ENCODE results near the gene DMBT1.

DMBT1 gene

GRCh38 chr10:122553341-122553740 lies 7.2 kb upstream of the DMBT1 start:
- no peak overlapping the region for H3K4me3 ChIP-seq (ENCODE audit: low read depth, low read length)
- no peak for TF ChIP-seq CTCF (IDR thresholded peaks at IDR 0.05; ENCODE audit: borderline replicate concordance, insufficient read depth, low read depth, low read length)

DNA sequence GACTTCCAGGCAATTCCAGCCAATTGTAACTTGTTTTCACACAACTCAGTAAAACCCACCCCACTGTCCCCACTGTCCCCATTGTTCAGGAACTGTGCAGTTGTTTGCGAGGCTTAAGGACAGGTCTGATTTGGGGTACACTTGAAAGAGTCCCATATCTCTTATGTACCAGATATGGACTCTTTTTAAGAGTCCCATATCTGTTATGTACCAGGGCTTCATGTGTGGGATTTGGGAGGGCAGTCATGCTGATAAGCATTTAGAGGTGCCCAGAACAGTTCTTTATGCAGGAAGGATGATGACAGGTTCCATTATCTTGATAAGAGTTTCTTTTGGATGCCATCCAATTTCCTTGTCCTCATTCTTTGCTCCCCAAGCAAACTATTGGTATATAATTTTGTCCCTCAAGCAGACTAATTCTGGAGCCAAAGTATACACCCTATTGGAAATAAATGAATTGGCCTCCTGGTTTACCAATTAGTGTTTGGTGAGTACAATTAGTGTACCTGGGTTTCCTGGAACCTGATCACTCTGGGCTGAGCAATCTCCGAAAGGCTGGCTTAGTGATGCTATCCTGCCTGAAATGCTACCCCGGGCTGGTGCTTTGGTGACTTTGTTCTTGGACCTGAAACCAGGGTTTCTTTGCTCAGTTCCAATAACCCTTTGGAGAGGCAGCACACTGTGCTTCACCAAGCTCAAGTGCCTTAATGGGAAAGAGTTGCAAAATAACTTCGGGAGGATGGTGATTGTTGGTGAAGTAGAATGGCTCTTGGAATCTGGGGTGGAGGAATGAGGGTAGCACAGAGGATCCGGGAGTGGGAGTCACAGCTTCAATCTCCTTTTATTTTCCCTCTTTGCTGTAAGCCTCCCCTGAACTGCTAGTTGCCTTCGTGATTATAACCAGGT lies 6.2 kb upstream of the DMBT1 start:
- H3K4me3 ChIP-seq (ENCODE audit: low read depth, low read length), result no peak overlapping the region
- TF ChIP-seq CTCF (IDR thresholded peaks at IDR 0.05; ENCODE audit: borderline replicate concordance, insufficient read depth, low read depth, low read length), result no peak

- H3K4me3 ChIP-seq (ENCODE audit: low read depth, low read length), result no peak overlapping the region
- TF ChIP-seq CTCF (IDR thresholded peaks at IDR 0.05; ENCODE audit: borderline replicate concordance, insufficient read depth, low read depth, low read length), result no peak
Measured at GRCh38 chr10:122555442-122555841, 5.1 kb upstream of the DMBT1 start.

DNA sequence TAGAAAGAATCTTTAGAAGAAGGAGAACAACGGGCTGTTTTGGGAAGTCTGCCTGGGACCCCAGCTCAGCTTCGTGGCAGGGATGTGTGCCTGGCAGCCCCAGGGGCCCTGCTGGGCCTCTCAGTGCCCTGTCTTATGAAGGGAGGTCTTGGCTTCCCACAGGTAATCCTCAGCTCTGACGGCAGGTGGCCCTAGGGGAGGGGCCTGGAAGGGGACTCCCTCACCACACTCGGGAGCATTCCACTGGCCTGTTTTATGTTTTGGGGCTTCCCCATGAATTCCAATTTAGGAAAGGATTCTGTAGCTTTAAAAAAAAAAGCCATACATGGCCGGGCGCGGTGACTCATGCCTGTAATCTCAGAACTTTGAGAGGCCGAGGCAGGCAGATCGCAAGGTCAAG lies 3.0 kb upstream of the DMBT1 start:
- no peak for TF ChIP-seq CTCF (IDR thresholded peaks at IDR 0.05; ENCODE audit: borderline replicate concordance, insufficient read depth, low read depth, low read length)
- no peak overlapping the region for H3K4me3 ChIP-seq (ENCODE audit: low read depth, low read length)

GRCh38 chr10:122558452-122558851 lies 2.1 kb upstream of the DMBT1 start:
- no peak for TF ChIP-seq CTCF (IDR thresholded peaks at IDR 0.05; ENCODE audit: borderline replicate concordance, insufficient read depth, low read depth, low read length)
- no peak overlapping the region for H3K4me3 ChIP-seq (ENCODE audit: low read depth, low read length)

- H3K4me3 ChIP-seq (ENCODE audit: low read depth, low read length), result no peak overlapping the region
- TF ChIP-seq CTCF (IDR thresholded peaks at IDR 0.05; ENCODE audit: borderline replicate concordance, insufficient read depth, low read depth, low read length), result no peak
Measured at GRCh38 chr10:122559228-122559627, 1.3 kb upstream of the DMBT1 start.

GRCh38 chr10:122561212-122561611 lies 658 bp downstream of the DMBT1 start:
- H3K4me3 ChIP-seq (ENCODE audit: low read depth, low read length), result no peak overlapping the region
- TF ChIP-seq CTCF (IDR thresholded peaks at IDR 0.05; ENCODE audit: borderline replicate concordance, insufficient read depth, low read depth, low read length), result no peak
